ENCODE data around the gene SLC47A1.
"Not testable (repeated sequence)": the region's sequence is repeated elsewhere in the genome, so short reads cannot be mapped to it uniquely, and the experiment has no call there.

The SLC47A1 gene

DNA sequence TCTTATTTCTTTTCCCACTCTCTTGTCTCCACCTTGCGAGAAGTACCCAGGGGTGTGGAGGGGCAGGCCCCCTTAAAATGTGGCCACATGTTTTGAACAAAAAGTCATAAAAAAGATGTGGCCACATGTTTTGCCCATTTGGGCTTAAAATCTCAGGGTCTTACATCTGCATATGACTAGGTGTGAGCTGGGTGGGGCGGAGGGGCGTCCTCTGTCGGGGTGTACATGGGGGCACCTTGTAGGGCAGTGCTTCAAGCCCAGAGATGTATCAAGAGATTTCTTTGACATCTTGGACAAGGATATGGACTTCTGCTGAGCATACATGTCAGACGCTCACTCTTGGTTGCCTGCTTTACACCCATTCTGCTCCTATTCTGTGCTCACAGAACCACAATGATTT, 13.0 kb upstream of the SLC47A1 start:
- DNase-seq (ENCODE audit: low read depth in 2 of 2, low spot score in 1 of 2), result no peak

GRCh38 chr17:19523690-19524089, 10.0 kb upstream of the SLC47A1 start:
- no peak for DNase-seq (ENCODE audit: low read depth in 2 of 2, low spot score in 1 of 2)

- DNase-seq (ENCODE audit: low read depth in 2 of 2, low spot score in 1 of 2), result not testable (repeated sequence)
Observed at GRCh38 chr17:19526950-19527349, 6.7 kb upstream of the SLC47A1 start.

DNA sequence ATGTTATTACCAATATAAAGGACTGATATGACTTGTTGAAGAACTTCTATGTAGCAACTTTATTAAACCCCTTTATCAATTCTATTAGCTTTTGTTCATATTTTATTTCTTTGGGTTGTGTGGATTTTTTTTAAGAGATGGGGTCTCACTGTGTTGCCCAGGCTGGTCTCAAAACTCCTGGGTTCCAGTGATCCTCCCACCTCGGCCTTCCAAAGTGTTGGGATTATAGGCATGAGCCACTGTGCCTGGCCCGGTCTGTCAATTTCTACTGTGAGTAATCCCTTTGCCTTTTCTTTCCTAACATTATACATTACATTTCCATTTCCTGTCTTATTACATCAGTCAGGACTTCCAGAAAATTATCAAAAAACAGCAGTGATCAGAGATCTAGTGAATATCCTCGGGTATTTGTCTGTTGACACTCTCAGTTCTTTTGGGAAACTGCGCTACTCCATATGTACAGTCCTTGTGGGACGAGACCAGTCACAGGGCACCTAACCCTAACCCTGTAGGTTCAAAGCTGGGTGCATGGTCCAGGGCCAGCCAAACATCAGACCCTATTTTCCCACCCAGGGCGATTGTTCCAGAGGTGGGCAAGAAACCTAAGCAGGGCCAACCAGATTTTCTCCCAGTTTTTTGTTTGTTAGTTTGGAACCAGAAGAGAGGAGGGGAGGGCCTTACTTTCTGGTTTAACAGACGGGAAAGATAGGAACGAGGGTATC, 1.7 kb upstream of the SLC47A1 start:
- no peak for DNase-seq (ENCODE audit: low read depth in 2 of 2, low spot score in 1 of 2)

DNA sequence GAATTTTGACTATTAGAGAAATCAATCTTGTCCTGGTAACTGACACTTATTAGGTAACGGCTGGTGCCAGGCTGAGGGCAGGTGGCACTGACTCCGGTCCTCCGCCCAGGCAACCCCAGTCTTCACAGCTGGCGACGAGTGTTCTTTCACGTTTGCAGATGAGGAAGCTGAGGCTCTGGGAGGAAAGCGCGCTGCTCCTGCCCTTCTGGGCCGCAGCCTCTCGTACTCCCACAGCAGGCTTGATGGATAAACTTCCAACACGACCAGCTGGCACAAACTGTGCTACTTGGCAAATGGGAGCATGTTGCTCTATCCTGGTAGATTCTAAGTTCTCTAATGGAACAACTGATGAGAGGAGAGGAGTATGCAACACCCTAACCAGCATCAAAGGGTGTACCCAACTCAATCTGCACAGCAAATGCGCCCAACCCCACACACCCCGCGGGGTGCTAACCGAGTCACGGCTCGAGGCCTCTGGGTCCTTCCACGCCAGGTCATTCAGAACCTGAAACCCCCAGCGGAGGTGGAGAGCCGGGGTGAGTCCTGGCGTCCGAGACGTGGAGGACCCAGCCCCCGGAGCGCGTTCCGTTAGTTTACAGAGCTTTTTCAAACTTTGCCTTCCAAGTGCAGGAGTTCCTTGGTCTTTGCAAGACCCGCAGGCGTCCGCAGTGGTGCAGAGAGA, 477 bp upstream of the SLC47A1 start:
- DNase-seq (ENCODE audit: low read depth in 2 of 2, low spot score in 1 of 2), result no peak

- no peak for DNase-seq (ENCODE audit: low read depth in 2 of 2, low spot score in 1 of 2)
Observed at GRCh38 chr17:19534562-19535149, 1.0 kb downstream of the SLC47A1 start.

GRCh38 chr17:19537111-19537510, 3.5 kb downstream of the SLC47A1 start:
- no peak for DNase-seq (ENCODE audit: low read depth in 2 of 2, low spot score in 1 of 2)

GRCh38 chr17:19538095-19539039, 4.7 kb downstream of the SLC47A1 start:
- no peak for DNase-seq (ENCODE audit: low read depth in 2 of 2, low spot score in 1 of 2)

GRCh38 chr17:19539040-19539399, 5.4 kb downstream of the SLC47A1 start:
- no peak for DNase-seq (ENCODE audit: low read depth in 2 of 2, low spot score in 1 of 2)

GRCh38 chr17:19539841-19540311, 6.2 kb downstream of the SLC47A1 start:
- no peak for DNase-seq (ENCODE audit: low read depth in 2 of 2, low spot score in 1 of 2)

- no peak for DNase-seq (ENCODE audit: low read depth in 2 of 2, low spot score in 1 of 2)
Observed at GRCh38 chr17:19540706-19541370, 7.2 kb downstream of the SLC47A1 start.

GRCh38 chr17:19541445-19541844, 7.8 kb downstream of the SLC47A1 start:
- no peak for DNase-seq (ENCODE audit: low read depth in 2 of 2, low spot score in 1 of 2)

DNA sequence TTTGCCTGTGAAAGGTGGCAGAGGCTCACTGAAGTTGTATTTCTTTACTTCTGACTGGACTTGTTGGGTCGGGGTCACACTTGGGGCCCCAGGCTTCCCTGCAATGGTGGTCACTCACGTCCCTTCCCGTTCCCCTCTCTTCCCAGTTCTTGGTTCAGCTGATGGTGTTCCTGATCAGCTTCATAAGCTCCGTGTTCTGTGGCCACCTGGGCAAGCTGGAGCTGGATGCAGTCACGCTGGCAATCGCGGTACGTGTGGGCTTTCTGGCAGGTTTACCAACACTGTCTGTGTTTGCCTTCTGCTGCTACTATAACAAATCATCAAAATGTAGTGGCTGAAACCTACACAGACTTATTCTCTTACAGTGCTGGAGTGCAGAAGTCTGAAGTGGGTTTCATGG, 8.6 kb downstream of the SLC47A1 start:
- no peak for DNase-seq (ENCODE audit: low read depth in 2 of 2, low spot score in 1 of 2)

GRCh38 chr17:19544366-19544765, 10.7 kb downstream of the SLC47A1 start:
- no peak for DNase-seq (ENCODE audit: low read depth in 2 of 2, low spot score in 1 of 2)

DNA sequence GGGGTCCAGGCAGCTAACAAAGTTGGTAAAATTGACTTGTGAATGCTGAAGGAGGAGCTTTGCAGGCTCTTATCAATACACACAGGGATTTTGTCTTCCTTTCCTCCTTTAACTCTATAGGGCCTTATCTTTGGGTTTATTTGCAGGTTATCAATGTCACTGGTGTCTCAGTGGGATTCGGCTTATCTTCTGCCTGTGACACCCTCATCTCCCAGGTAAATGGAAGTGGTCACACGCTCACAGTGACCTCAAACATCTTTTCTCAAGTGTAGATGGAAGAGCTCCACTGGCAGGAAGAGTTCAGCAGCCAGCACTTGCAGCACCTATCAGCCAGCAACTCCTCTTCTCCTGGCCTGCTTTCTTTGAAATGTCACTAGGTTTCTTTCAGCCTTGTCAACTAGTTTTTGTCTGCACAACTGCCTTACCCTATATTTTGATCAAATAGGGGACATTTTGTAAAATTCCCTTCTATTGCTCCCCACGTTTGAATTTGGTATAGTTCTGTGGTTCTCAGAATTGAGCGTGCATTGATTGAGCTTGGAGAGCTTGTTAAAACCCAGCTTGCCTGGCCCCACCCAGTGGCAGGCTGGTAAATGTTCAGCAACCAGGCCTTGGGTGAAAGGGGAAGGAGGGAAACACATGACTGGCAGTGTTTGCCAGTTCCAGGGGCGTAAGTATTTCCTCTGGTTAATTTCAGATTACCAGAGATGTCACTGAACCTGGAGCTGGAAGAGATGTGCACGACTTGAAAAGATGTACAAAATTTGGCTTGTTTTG, 12.8 kb downstream of the SLC47A1 start:
- no peak for DNase-seq (ENCODE audit: low read depth in 2 of 2, low spot score in 1 of 2)

DNA sequence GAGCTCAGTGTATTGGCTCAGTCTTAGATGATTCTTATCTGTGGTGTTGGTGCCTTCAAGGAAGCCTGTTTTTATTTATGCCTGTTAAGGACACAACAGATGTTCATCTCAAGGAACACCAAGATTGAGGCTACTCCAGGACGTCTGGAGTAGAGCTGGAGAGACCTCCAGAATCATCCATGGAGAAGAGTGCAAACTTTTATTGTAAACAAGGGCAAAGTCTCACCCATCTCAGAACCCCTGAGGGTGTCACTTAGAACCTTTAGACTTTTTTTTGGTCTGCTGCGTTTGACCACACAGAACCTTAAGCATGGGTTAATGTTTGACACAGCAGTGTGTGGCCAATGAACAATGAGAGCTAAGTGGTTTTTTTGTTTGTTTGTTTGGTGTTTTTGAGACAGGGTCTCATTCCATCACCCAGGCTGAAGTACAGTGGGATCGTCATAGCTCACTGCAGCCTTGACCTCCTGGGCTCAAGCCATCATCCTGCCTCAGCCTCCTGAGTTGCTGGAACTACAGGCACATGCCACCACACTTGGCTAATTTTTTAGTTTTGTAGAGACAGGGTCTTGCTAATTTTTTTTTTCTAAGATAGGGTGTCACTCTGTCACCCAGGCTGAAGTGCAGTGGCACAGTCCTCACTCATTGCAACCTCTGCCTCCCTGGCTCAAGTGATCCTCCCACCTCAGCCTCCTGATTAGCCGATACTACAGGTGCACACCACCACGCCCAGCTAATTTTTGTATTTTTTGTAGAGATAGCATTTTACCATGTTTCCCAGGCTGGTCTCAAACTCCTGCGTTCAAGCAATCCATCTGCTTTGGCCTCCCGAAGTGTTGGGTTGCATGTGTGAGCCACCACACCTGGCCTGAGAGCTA, 16.3 kb downstream of the SLC47A1 start:
- DNase-seq (ENCODE audit: low read depth in 2 of 2, low spot score in 1 of 2), result no peak

- no peak for DNase-seq (ENCODE audit: low read depth in 2 of 2, low spot score in 1 of 2)
Observed at GRCh38 chr17:19551165-19551564, 17.5 kb downstream of the SLC47A1 start.

DNA sequence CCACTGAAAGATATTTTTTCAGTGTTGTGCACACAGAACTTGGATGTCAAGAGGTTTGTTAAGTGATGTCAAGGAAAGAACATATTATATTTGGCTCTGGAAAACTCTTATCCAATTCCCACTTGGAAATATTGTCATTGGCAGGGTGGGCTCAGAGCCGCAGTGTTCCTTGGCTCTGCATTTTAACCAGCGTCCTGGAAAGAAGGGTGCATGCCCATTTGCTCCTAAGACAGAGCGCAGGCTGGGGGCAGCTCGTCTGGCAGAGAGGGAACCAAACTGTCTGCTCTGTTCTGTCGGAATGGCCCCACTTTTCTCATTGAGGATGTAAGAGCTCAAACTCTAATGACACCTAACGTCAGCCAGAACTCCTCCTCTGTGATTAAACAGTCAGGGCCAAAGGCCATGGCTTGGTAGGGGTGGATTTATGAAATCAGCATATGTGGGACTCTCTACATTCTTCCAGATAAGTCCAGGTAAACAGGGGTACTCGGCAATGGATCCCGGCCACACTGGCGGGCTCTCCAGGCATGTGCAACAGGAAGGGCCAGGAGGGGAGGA, 18.0 kb downstream of the SLC47A1 start:
- no peak for DNase-seq (ENCODE audit: low read depth in 2 of 2, low spot score in 1 of 2)

GRCh38 chr17:19553036-19553435, 19.4 kb downstream of the SLC47A1 start:
- no peak for DNase-seq (ENCODE audit: low read depth in 2 of 2, low spot score in 1 of 2)
